ENCODE data around the gene LAP3. TPM values are rescaled to one million over a fixed set of nuclear protein-coding genes. Genes with fewer than 3 reads are reported as not detected.
A peak's percentile ranks its signal among the peaks of the same experiment; 100 is the strongest.

Gene LAP3
- total RNA-seq: 10 to 100 TPM; 10.9 to 87.1 (median 50.8) TPM

DNA sequence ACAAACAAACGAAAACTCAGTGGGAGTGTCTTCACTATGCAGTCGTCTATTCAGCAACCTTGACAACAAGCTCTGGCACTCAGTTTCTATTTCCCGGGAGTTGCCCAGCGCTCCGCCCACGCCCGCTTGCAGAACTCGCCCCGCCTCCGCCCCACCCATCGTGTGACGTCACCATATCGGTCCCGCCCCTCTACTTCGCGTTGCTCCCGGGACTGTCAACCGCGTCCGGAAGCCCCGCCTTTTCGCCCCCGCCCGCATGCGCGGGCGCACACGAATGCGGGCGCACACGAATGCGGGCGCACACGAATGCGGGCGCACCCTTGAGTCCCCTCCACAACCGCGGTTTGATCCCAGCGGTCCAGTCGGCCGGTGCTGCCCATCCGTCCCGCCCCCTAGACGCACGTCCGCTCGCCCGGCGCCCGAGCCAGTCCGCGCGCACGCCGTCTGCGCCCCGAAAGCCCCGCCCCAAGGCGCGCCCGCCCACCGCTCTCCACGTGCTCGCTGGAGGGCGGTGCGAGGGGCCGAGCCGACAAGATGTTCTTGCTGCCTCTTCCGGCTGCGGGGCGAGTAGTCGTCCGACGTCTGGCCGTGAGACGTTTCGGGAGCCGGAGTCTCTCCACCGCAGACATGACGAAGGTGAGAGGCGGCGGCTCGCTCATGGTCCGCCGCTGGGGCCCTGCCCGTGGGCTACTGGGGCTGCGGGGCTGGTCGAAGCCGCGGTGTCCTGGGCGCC, at the start of gene LAP3:
LAP3 (plus strand) TSS at position 267 of the 733 bp plus-strand sequence; CDS start at position 535, 268 bp downstream.
- H3K4me1 ChIP-seq: no peaks in the 10 kb centered on the region
- peak; percentile 98 to 99 for DNase-seq
- peak within 1 kb of the TSS; percentile 61 to 95 for H3K4me3 ChIP-seq
- no peaks in the 10 kb centered on the region for H3K27me3 ChIP-seq
- TF ChIP-seq, protein P1, sequence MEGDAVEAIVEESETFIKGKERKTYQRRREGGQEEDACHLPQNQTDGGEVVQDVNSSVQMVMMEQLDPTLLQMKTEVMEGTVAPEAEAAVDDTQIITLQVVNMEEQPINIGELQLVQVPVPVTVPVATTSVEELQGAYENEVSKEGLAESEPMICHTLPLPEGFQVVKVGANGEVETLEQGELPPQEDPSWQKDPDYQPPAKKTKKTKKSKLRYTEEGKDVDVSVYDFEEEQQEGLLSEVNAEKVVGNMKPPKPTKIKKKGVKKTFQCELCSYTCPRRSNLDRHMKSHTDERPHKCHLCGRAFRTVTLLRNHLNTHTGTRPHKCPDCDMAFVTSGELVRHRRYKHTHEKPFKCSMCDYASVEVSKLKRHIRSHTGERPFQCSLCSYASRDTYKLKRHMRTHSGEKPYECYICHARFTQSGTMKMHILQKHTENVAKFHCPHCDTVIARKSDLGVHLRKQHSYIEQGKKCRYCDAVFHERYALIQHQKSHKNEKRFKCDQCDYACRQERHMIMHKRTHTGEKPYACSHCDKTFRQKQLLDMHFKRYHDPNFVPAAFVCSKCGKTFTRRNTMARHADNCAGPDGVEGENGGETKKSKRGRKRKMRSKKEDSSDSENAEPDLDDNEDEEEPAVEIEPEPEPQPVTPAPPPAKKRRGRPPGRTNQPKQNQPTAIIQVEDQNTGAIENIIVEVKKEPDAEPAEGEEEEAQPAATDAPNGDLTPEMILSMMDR (IDR thresholded peaks at IDR 0.05): peak in 1 of 4 experiments; percentile 13
- peak; percentile 87 to 94 for TF ChIP-seq POLR2A (IDR thresholded peaks at IDR 0.05)
- intact Hi-C loops (cut with DNase I; ENCODE audit: low total_unique reads): loop anchor here (5.0 kb wide), 1 partner anchor 35 kb away; the partner anchor contains the start of gene MED28
- no peaks in the 10 kb centered on the region for H3K9me3 ChIP-seq
- no peaks in the 10 kb centered on the region for H3K36me3 ChIP-seq
- peak within 1 kb of the TSS; percentile 85 to 87 for H3K27ac ChIP-seq

DNA sequence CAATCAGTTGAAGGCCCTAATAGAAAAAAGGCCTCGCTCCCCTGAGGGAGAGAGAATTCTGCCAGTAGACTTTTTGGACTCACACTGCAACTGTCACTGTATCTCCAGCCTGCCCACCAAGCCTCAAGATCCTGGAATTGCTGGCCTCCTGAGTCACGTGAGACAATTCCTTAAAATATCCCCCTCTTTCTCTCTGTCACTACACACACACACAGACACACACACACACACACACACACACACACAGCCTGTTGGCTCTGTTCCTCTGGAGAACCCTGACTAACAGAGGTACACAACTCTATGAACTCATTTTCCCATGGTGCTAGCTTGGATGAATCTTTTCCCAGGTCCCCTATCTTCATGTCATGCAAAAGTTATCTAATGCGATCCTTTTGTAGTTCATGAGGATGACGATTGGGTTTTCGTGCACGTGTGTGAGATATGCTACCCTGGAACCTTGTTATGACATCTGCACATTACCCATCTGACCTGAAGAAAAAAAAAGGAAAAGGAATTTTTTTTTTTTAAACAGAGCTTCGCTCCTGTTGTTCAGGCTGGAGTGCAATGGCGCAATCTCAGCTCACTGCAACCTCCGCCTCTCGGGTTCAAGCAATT, 48.3 kb upstream of the LAP3 start:
- H3K27me3 ChIP-seq: no peaks in the 10 kb centered on the region
- intact Hi-C loops (cut with DNase I; ENCODE audit: low total_unique reads): no loop called here
- H3K27ac ChIP-seq: no peak overlapping the region
- H3K36me3 ChIP-seq: no peaks in the 10 kb centered on the region
- H3K4me3 ChIP-seq: no peak overlapping the region
- no peak for DNase-seq
- H3K9me3 ChIP-seq: no peaks in the 10 kb centered on the region
- no peaks in the 10 kb centered on the region for H3K4me1 ChIP-seq
- TF ChIP-seq POLR2A (IDR thresholded peaks at IDR 0.05): no peak
- TF ChIP-seq, protein P1 (IDR thresholded peaks at IDR 0.05): no peak

DNA sequence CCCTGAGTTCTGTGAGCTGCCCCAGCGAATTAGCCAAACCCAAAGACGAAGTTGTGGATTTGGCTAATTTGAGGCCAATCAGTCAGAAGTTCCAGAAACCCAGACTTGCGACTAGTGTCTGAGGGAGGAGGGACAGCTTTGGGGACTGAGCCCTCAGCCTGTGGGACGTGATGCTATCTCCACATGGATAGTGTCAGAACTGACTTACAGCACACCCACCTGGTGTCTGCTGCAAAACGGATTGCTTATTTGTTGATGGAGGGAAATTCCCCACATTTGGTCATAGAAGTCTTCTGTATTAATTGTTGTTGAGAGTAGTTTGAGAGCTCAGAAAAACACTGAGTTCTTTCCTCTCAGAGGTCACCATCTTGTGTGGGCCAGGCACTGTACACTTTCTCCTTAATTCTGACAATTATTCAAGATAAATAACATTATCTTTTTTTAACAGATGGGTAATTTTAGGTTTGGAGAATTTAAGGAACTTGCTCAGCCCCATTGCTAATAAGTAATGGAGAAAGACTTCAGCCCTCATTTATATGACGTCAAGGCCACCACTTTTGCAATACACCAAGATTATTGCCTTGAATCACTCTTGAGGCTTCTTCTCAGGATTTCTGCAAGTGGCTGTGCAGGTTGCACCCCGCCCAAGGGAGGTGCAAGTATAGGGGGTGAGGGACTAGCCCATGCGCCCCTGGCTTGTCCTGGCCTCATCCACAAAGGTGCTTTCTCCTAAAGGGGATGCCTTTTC, 45.3 kb upstream of the LAP3 start:
- no peak overlapping the region for H3K27ac ChIP-seq
- no peaks in the 10 kb centered on the region for H3K36me3 ChIP-seq
- H3K4me3 ChIP-seq: no peak overlapping the region
- intact Hi-C loops (cut with DNase I; ENCODE audit: low total_unique reads): no loop called here
- no peaks in the 10 kb centered on the region for H3K4me1 ChIP-seq
- TF ChIP-seq POLR2A (IDR thresholded peaks at IDR 0.05): no peak
- TF ChIP-seq, protein P1 (IDR thresholded peaks at IDR 0.05): no peak
- DNase-seq: no peak
- no peaks in the 10 kb centered on the region for H3K9me3 ChIP-seq
- H3K27me3 ChIP-seq: no peaks in the 10 kb centered on the region

DNA sequence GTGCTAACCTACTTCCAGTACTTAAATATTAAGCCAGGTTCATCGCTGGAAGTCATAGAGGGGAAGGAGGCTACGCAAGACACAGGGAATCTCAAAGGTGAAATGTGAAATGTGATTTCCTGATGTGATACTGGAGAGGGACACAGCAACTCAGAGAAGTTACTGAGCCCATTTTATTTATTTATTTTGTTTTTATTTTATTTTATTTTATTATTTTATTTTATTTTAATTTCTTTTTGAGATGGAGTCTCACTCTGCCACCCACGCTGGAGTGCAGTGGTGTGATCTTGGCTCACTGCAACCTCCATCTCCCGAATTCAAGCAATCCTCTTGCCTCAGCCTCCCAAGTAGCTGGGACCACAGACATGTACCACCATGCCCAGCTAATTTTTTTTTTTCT, 42.3 kb upstream of the LAP3 start:
- TF ChIP-seq, protein P1 (IDR thresholded peaks at IDR 0.05): no peak
- TF ChIP-seq POLR2A (IDR thresholded peaks at IDR 0.05): no peak
- Histone ChIP-seq H3K27ac (no peak overlapping the region), H3K4me1 (no peaks in the 10 kb centered on the region), H3K9me3 (no peaks in the 10 kb centered on the region), H3K36me3 (no peaks in the 10 kb centered on the region), H3K4me3 (no peak overlapping the region), H3K27me3 (no peaks in the 10 kb centered on the region)
- DNase-seq: no peak
- intact Hi-C loops (cut with DNase I; ENCODE audit: low total_unique reads): no loop called here

Data from uterus (tissue), 4 donors.